ENCODE data around the gene TOMM22.

- no peak for TF ChIP-seq E2F1 (CRISPR knock-in tag; IDR thresholded peaks at IDR 0.05)
- no peak for TF ChIP-seq CTCF (IDR thresholded peaks at IDR 0.05)
- no peak for TF ChIP-seq GABPB1 (CRISPR knock-in tag; IDR thresholded peaks at IDR 0.05)
Observed at GRCh38 chr22:38715176-38715764, 33.5 kb downstream of the TOMM22 start.

All from WTC11 (cell line).